Measurements from ENCODE around the gene NKAIN2. TPM values are rescaled to one million over a fixed set of nuclear protein-coding genes. Genes with fewer than 3 reads are reported as not detected.
"Not testable (repeated sequence)": the region's sequence is repeated elsewhere in the genome, so short reads cannot be mapped to it uniquely, and the experiment has no call there.

NKAIN2 gene
- total RNA-seq, 2 experiments from 2014 or later: not detected

GRCh38 chr6:124712532-124712931, 908.9 kb downstream of the NKAIN2 start:
- H3K27ac Mint-ChIP-seq; H3K27me3 Mint-ChIP-seq; CTCF ChIA-PET; H3K4me1 Mint-ChIP-seq; DNase-seq; H3K36me3 Mint-ChIP-seq; ATAC-seq; H3K4me3 Mint-ChIP-seq; H3K9me3 Mint-ChIP-seq (ENCODE audit: low read depth): not testable (repeated sequence)

GRCh38 chr6:124714728-124715127, 911.1 kb downstream of the NKAIN2 start:
- peaks cover 3% of the 10 kb centered on the region for H3K9me3 Mint-ChIP-seq (ENCODE audit: low read depth)
- DNase-seq (no peak), ATAC-seq (no peak)
- H3K4me1 Mint-ChIP-seq: no peaks in the 10 kb centered on the region
- H3K36me3 Mint-ChIP-seq: no peaks in the 10 kb centered on the region
- H3K4me3 Mint-ChIP-seq: no peak overlapping the region
- no peaks in the 10 kb centered on the region for H3K27me3 Mint-ChIP-seq
- CTCF ChIA-PET: no interaction called here
- no peak overlapping the region for H3K27ac Mint-ChIP-seq

- Mint-ChIP-seq H3K36me3 (no peaks in the 10 kb centered on the region), H3K27ac (no peak overlapping the region), H3K4me1 (no peaks in the 10 kb centered on the region), H3K9me3 (ENCODE audit: low read depth) (peaks cover 3% of the 10 kb centered on the region), H3K27me3 (no peaks in the 10 kb centered on the region), H3K4me3 (no peak overlapping the region)
- DNase-seq: no peak
- CTCF ChIA-PET: no interaction called here
- no peak for ATAC-seq
Measured at GRCh38 chr6:124719913-124720312, 916.2 kb downstream of the NKAIN2 start.

GRCh38 chr6:124721331-124721730, 917.7 kb downstream of the NKAIN2 start:
- CTCF ChIA-PET: no interaction called here
- Mint-ChIP-seq H3K9me3 (ENCODE audit: low read depth) (peaks cover 3% of the 10 kb centered on the region), H3K36me3 (no peaks in the 10 kb centered on the region), H3K4me1 (no peaks in the 10 kb centered on the region), H3K4me3 (no peak overlapping the region), H3K27me3 (no peaks in the 10 kb centered on the region), H3K27ac (no peak overlapping the region)
- DNase-seq: no peak
- ATAC-seq: no peak

GRCh38 chr6:124722141-124722878, 918.6 kb downstream of the NKAIN2 start:
- DNase-seq: no peak
- H3K36me3 Mint-ChIP-seq: no peaks in the 10 kb centered on the region
- no peak overlapping the region for H3K4me3 Mint-ChIP-seq
- CTCF ChIA-PET: no interaction called here
- ATAC-seq: no peak
- no peaks in the 10 kb centered on the region for H3K27me3 Mint-ChIP-seq
- no peaks in the 10 kb centered on the region for H3K4me1 Mint-ChIP-seq
- H3K9me3 Mint-ChIP-seq (ENCODE audit: low read depth): peaks cover 3% of the 10 kb centered on the region
- H3K27ac Mint-ChIP-seq: no peak overlapping the region

GRCh38 chr6:124723671-124724070, 920.0 kb downstream of the NKAIN2 start:
- ATAC-seq (no peak), DNase-seq (no peak)
- Mint-ChIP-seq H3K36me3 (no peaks in the 10 kb centered on the region), H3K9me3 (ENCODE audit: low read depth) (peaks cover 3% of the 10 kb centered on the region), H3K27ac (no peak overlapping the region), H3K4me3 (no peak overlapping the region), H3K27me3 (no peaks in the 10 kb centered on the region), H3K4me1 (no peaks in the 10 kb centered on the region)
- CTCF ChIA-PET: no interaction called here

GRCh38 chr6:124737804-124738203, 934.1 kb downstream of the NKAIN2 start:
- H3K27ac Mint-ChIP-seq; H3K9me3 Mint-ChIP-seq (ENCODE audit: low read depth); H3K36me3 Mint-ChIP-seq; DNase-seq; H3K27me3 Mint-ChIP-seq; CTCF ChIA-PET; H3K4me3 Mint-ChIP-seq; H3K4me1 Mint-ChIP-seq; ATAC-seq: not testable (repeated sequence)

- no peak for DNase-seq
- H3K36me3 Mint-ChIP-seq: no peaks in the 10 kb centered on the region
- H3K27ac Mint-ChIP-seq: no peak overlapping the region
- no peak for ATAC-seq
- no peaks in the 10 kb centered on the region for H3K4me1 Mint-ChIP-seq
- no peaks in the 10 kb centered on the region for H3K9me3 Mint-ChIP-seq (ENCODE audit: low read depth)
- CTCF ChIA-PET: no interaction called here
- H3K27me3 Mint-ChIP-seq: no peaks in the 10 kb centered on the region
- H3K4me3 Mint-ChIP-seq: no peak overlapping the region
Measured at GRCh38 chr6:124738482-124738881, 934.8 kb downstream of the NKAIN2 start.

- H3K4me1 Mint-ChIP-seq: no peaks in the 10 kb centered on the region
- no peak for DNase-seq
- CTCF ChIA-PET: no interaction called here
Measured at GRCh38 chr6:124741341-124741740, 937.7 kb downstream of the NKAIN2 start.

GRCh38 chr6:124742971-124743370, 939.3 kb downstream of the NKAIN2 start:
- Mint-ChIP-seq H3K4me3 (no peak overlapping the region), H3K9me3 (ENCODE audit: low read depth) (no peaks in the 10 kb centered on the region), H3K27ac (no peak overlapping the region), H3K27me3 (no peaks in the 10 kb centered on the region), H3K36me3 (no peaks in the 10 kb centered on the region), H3K4me1 (no peaks in the 10 kb centered on the region)
- CTCF ChIA-PET: no interaction called here
- DNase-seq (no peak), ATAC-seq (no peak)

More at GRCh38 chr6:124741341-124741740, 937.7 kb downstream of the NKAIN2 start:
- H3K36me3 Mint-ChIP-seq: no peaks in the 10 kb centered on the region
- no peak overlapping the region for H3K4me3 Mint-ChIP-seq
- no peak for ATAC-seq
- H3K27me3 Mint-ChIP-seq: no peaks in the 10 kb centered on the region
- H3K27ac Mint-ChIP-seq: no peak overlapping the region
- no peaks in the 10 kb centered on the region for H3K9me3 Mint-ChIP-seq (ENCODE audit: low read depth)

- H3K27me3 Mint-ChIP-seq: no peaks in the 10 kb centered on the region
- no peak overlapping the region for H3K4me3 Mint-ChIP-seq
- ATAC-seq (no peak), DNase-seq (no peak)
- H3K9me3 Mint-ChIP-seq (ENCODE audit: low read depth): no peaks in the 10 kb centered on the region
- no peak overlapping the region for H3K27ac Mint-ChIP-seq
- no peaks in the 10 kb centered on the region for H3K4me1 Mint-ChIP-seq
- CTCF ChIA-PET: no interaction called here
- no peaks in the 10 kb centered on the region for H3K36me3 Mint-ChIP-seq
Measured at GRCh38 chr6:124743420-124743819, 939.8 kb downstream of the NKAIN2 start.

- no peaks in the 10 kb centered on the region for H3K9me3 Mint-ChIP-seq (ENCODE audit: low read depth)
- no peaks in the 10 kb centered on the region for H3K27me3 Mint-ChIP-seq
- no peaks in the 10 kb centered on the region for H3K36me3 Mint-ChIP-seq
- no peaks in the 10 kb centered on the region for H3K4me1 Mint-ChIP-seq
- DNase-seq (no peak), ATAC-seq (no peak)
- no peak overlapping the region for H3K4me3 Mint-ChIP-seq
- H3K27ac Mint-ChIP-seq: no peak overlapping the region
- CTCF ChIA-PET: no interaction called here
Measured at GRCh38 chr6:124747349-124747748, 943.7 kb downstream of the NKAIN2 start.

GRCh38 chr6:124748778-124749177, 945.1 kb downstream of the NKAIN2 start:
- no peak overlapping the region for H3K27ac Mint-ChIP-seq
- no peak overlapping the region for H3K4me3 Mint-ChIP-seq
- ATAC-seq: no peak
- CTCF ChIA-PET: no interaction called here
- no peaks in the 10 kb centered on the region for H3K4me1 Mint-ChIP-seq
- DNase-seq: no peak
- H3K36me3 Mint-ChIP-seq: no peaks in the 10 kb centered on the region
- no peaks in the 10 kb centered on the region for H3K27me3 Mint-ChIP-seq
- no peaks in the 10 kb centered on the region for H3K9me3 Mint-ChIP-seq (ENCODE audit: low read depth)

- ATAC-seq (no peak), DNase-seq (no peak)
- Mint-ChIP-seq H3K27ac (no peak overlapping the region), H3K36me3 (no peaks in the 10 kb centered on the region), H3K9me3 (ENCODE audit: low read depth) (no peaks in the 10 kb centered on the region), H3K4me1 (no peaks in the 10 kb centered on the region), H3K27me3 (no peaks in the 10 kb centered on the region), H3K4me3 (no peak overlapping the region)
- CTCF ChIA-PET: no interaction called here
Measured at GRCh38 chr6:124753001-124753400, 949.3 kb downstream of the NKAIN2 start.
